ENCODE results near the gene CATSPERB. TPM values are rescaled to one million over a fixed set of nuclear protein-coding genes. Genes with fewer than 3 reads are reported as not detected.

The CATSPERB gene
- total RNA-seq, 2 donors from 2014 or later, result 1.2 to 2.3 TPM

- TF ChIP-seq CTCF (IDR thresholded peaks at IDR 0.05) (no peak), POLR2AphosphoS5 (IDR thresholded peaks at IDR 0.05) (no peak), POLR2A (IDR thresholded peaks at IDR 0.05) (no peak)
- intact Hi-C loops (cut with DNase I), result no loop called here
- H3K9me3 ChIP-seq, result no peaks in the 10 kb centered on the region
- H3K4me3 ChIP-seq, result no peak overlapping the region
- H3K27ac ChIP-seq, result no peak overlapping the region
- no peak for DNase-seq (ENCODE audit: low spot score)
- H3K4me1 ChIP-seq (replicated peaks), result no peaks in the 10 kb centered on the region
- no peaks in the 10 kb centered on the region for H3K27me3 ChIP-seq (replicated peaks; ENCODE audit: insufficient read depth)
- 77% methylated on average over 6 of the region's 6 CpGs for WGBS
- H3K36me3 ChIP-seq, result no peaks in the 10 kb centered on the region
Measured at GRCh38 chr14:91714805-91715204, 17.1 kb downstream of the CATSPERB start.

GRCh38 chr14:91708795-91709194, 23.1 kb downstream of the CATSPERB start:
- H3K4me3 ChIP-seq, result no peak overlapping the region
- H3K9me3 ChIP-seq, result no peaks in the 10 kb centered on the region
- no peaks in the 10 kb centered on the region for H3K36me3 ChIP-seq
- no peaks in the 10 kb centered on the region for H3K27me3 ChIP-seq (replicated peaks; ENCODE audit: insufficient read depth)
- H3K27ac ChIP-seq, result no peak overlapping the region
- TF ChIP-seq POLR2AphosphoS5 (IDR thresholded peaks at IDR 0.05), result no peak
- TF ChIP-seq POLR2A (IDR thresholded peaks at IDR 0.05), result no peak
- TF ChIP-seq CTCF (IDR thresholded peaks at IDR 0.05), result no peak
- intact Hi-C loops (cut with DNase I), result no loop called here
- DNase-seq (ENCODE audit: low spot score), result no peak
- 100% methylated on average over 3 of the region's 3 CpGs for WGBS
- no peaks in the 10 kb centered on the region for H3K4me1 ChIP-seq (replicated peaks)

- DNase-seq (ENCODE audit: low spot score), result no peak
- Histone ChIP-seq H3K9me3 (no peaks in the 10 kb centered on the region), H3K4me1 (replicated peaks) (no peaks in the 10 kb centered on the region), H3K4me3 (no peak overlapping the region), H3K27ac (no peak overlapping the region), H3K36me3 (no peaks in the 10 kb centered on the region), H3K27me3 (replicated peaks; ENCODE audit: insufficient read depth) (no peaks in the 10 kb centered on the region)
- intact Hi-C loops (cut with DNase I), result no loop called here
- no peak for TF ChIP-seq CTCF (IDR thresholded peaks at IDR 0.05)
- no peak for TF ChIP-seq POLR2AphosphoS5 (IDR thresholded peaks at IDR 0.05)
- TF ChIP-seq POLR2A (IDR thresholded peaks at IDR 0.05), result no peak
Measured at GRCh38 chr14:91706996-91707395, 24.9 kb downstream of the CATSPERB start.

GRCh38 chr14:91694643-91695042, 37.2 kb downstream of the CATSPERB start:
- no peaks in the 10 kb centered on the region for H3K27me3 ChIP-seq (replicated peaks; ENCODE audit: insufficient read depth)
- no peak overlapping the region for H3K27ac ChIP-seq
- DNase-seq (ENCODE audit: low spot score), result no peak
- no peak overlapping the region for H3K4me3 ChIP-seq
- no peaks in the 10 kb centered on the region for H3K4me1 ChIP-seq (replicated peaks)
- TF ChIP-seq CTCF (IDR thresholded peaks at IDR 0.05) (no peak), POLR2AphosphoS5 (IDR thresholded peaks at IDR 0.05) (no peak), POLR2A (IDR thresholded peaks at IDR 0.05) (no peak)
- 71% methylated on average over 2 of the region's 2 CpGs for WGBS
- H3K9me3 ChIP-seq, result no peaks in the 10 kb centered on the region
- H3K36me3 ChIP-seq, result no peaks in the 10 kb centered on the region
- intact Hi-C loops (cut with DNase I), result no loop called here

DNA sequence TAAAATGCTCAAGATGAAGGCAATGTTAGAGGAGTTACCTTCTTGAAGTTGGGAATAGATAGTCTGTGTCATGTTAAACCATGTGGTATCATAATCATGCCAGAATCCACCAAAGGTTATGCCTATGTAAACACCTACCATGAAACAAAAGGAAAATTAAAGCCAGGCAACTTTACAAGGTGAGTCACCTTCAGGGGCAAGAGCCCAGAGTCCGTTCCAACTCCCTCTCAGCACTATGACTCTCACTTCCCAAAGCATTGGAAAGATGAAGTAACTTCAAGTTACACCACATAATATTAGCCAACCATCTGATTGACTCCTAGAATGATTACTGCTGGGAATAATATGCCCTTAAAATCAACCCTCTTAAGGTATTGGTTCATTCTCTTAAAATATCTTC, 38.5 kb downstream of the CATSPERB start:
- DNase-seq (ENCODE audit: low spot score), result no peak
- 42% methylated on average over 1 of the region's 1 CpG for WGBS
- H3K36me3 ChIP-seq, result no peaks in the 10 kb centered on the region
- no peak for TF ChIP-seq CTCF (IDR thresholded peaks at IDR 0.05)
- TF ChIP-seq POLR2A (IDR thresholded peaks at IDR 0.05), result no peak
- TF ChIP-seq POLR2AphosphoS5 (IDR thresholded peaks at IDR 0.05), result no peak
- no peaks in the 10 kb centered on the region for H3K4me1 ChIP-seq (replicated peaks)
- no peaks in the 10 kb centered on the region for H3K27me3 ChIP-seq (replicated peaks; ENCODE audit: insufficient read depth)
- no peak overlapping the region for H3K27ac ChIP-seq
- no peak overlapping the region for H3K4me3 ChIP-seq
- intact Hi-C loops (cut with DNase I), result no loop called here
- no peaks in the 10 kb centered on the region for H3K9me3 ChIP-seq
